ENCODE results near the gene HLA-DMA.

HLA-DMA gene

GRCh38 chr6:32922083-32922482, 30.8 kb downstream of the HLA-DMA start:
- DNase-seq = no peak

GRCh38 chr6:32920715-32921114, 32.2 kb downstream of the HLA-DMA start:
- DNase-seq = no peak

GRCh38 chr6:32912951-32913350, 39.9 kb downstream of the HLA-DMA start:
- DNase-seq = no peak

GRCh38 chr6:32908897-32909296, 44.0 kb downstream of the HLA-DMA start:
- no peak for DNase-seq

- DNase-seq = no peak
These were observed 46.4 kb downstream of the HLA-DMA start for GRCh38 chr6:32906539-32906938.

- no peak for DNase-seq
These were observed 47.8 kb downstream of the HLA-DMA start for GRCh38 chr6:32905078-32905477.

GRCh38 chr6:32903952-32904351, 48.9 kb downstream of the HLA-DMA start:
- no peak for DNase-seq
